ENCODE results near the gene CDCA4.
A peak's percentile ranks its signal among the peaks of the same experiment; 100 is the strongest.

CDCA4 gene

GRCh38 chr14:104985675-104986486, 35.0 kb downstream of the CDCA4 start, which contains the start of gene CLBA1:
Gene CLBA1, plus strand, starts transcription at chr14:104985788. Its CDS starts 644 bp downstream, at chr14:104986432.
- DNase-seq = peak; percentile 88

DNA sequence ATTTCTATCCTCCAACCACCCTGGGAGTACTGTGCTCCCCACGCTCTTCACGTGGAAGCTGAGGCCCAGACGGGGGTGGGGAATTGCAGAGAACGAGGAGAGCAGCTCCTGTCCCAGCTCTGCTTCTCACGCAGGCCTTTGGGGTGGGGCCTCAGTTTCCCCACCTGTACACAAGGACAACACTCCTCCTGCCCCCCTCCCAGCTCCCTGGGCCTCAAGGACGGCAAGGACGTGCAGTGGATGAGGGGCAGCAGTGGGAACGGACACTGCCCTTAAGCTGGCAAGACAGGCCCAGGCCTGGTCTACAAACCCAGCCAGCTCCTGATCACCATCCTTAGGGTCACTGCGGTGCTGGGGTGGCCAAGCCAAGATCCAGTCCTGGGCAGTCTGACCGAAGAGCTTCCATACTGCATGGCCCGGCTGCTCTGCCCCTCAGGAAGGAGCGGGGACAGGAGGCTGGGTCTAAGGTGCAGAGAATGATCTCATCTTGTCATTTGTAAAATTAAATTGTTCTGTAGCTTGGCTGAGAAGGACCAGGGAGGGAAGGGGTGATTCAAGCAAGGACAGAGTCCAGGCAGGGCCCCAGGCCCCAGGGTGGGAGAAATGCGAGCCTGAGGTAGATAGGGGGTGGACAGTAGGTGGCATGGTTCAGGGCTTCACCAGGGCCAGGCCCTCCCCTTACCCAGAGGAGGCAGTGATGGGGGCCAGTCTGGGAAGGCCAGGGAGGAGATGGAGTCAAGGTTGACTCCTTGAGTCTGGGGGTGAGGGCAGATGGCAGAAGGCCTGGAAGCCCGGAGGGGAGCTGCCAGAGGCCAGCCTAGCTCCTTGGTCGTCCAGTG, 36.6 kb downstream of the CDCA4 start:
- no peak for DNase-seq

GRCh38 chr14:104983231-104983721, 37.6 kb downstream of the CDCA4 start:
- no peak for DNase-seq

- no peak for DNase-seq
Observed at GRCh38 chr14:104982548-104983230, 38.2 kb downstream of the CDCA4 start.

DNA sequence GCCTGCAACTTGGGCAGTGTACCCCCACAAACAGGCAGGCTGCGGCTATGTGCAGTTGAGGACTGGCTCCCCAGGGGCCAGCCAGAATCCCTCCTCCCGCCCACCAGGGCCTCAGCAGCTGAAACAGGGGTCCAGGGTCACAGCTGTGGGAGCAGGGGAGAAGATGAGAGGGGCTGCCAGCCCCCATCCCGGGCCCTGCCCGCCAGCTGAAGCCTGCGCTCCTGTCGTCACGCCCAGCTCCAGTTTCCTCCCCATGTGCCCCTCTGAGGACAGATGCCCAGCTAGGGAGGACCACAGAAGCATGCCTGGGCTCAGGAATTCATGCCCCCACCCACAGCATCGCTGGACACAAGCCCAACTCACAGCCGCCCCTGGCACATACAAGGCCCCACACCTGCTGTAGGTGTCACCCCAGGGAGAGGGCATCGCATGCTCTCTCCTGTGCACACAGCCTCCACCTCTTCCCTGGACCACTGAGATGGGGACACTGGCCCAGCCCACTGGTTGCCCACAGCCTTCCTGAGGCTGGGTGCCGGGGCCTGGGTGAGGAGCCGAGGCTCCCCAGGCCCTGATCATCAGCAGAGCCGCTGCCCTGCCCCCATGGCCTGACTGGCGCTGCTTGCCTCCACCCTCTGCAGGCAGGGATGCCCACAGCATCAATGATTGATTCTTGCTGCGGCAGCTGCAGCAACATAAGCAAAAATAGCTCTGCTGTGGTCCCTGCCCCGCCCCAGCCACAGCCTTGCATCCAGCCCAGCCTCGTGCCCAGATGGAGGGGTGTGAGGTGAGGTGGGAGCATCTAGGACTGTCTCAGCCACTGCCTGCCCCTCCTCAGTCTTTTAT, 39.0 kb downstream of the CDCA4 start:
- no peak for DNase-seq

- DNase-seq = no peak
Observed at GRCh38 chr14:104980611-104981531, 40.0 kb downstream of the CDCA4 start.

- no peak for DNase-seq
Observed at GRCh38 chr14:104979758-104980610, 40.9 kb downstream of the CDCA4 start.

DNA sequence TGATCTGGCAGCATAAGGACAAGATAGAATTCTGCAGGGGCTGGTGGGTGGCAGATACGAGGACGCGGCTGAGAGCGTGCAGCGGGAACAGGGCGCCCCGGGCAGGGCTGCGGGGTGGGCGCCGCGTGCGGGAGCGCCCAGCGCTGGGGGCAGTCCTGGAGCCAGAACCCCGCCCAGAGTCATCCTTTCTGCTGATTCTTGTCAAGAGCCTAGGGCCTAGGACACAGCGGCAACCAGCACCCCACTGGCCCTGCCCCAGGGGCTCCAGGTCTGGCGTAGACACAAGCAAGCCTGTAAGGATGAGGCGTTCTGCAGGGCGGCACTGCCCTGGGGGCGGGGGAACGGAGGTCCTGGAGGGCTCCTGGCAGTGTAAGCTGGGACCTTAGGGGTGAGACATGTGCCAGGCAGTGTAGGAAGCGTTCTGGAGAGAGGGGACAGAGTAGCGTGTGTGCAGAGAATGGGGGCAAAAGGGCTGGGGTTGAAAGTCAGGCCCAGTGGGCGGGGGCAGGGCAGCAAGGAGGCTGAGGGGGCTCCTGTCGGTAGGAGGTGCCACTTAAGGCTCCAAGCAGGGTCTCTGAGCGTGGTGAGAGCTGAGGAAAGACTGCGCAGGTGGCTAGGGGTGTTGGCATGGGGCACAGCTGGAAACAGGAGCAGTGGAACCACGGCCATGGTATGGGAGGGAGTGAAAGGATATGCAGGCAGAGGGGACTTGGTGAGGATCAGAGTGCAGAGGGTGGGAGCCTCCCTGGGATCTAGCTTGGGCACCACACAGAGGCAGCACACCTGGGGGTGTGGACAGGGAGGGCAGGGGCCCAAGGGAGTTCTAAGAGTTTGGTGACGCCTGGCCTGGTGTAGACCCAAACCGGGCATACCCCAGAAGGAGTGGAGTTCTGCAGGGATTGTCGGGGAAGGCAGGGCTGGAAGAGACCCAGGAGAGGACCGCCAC, 41.9 kb downstream of the CDCA4 start:
- no peak for DNase-seq

DNA sequence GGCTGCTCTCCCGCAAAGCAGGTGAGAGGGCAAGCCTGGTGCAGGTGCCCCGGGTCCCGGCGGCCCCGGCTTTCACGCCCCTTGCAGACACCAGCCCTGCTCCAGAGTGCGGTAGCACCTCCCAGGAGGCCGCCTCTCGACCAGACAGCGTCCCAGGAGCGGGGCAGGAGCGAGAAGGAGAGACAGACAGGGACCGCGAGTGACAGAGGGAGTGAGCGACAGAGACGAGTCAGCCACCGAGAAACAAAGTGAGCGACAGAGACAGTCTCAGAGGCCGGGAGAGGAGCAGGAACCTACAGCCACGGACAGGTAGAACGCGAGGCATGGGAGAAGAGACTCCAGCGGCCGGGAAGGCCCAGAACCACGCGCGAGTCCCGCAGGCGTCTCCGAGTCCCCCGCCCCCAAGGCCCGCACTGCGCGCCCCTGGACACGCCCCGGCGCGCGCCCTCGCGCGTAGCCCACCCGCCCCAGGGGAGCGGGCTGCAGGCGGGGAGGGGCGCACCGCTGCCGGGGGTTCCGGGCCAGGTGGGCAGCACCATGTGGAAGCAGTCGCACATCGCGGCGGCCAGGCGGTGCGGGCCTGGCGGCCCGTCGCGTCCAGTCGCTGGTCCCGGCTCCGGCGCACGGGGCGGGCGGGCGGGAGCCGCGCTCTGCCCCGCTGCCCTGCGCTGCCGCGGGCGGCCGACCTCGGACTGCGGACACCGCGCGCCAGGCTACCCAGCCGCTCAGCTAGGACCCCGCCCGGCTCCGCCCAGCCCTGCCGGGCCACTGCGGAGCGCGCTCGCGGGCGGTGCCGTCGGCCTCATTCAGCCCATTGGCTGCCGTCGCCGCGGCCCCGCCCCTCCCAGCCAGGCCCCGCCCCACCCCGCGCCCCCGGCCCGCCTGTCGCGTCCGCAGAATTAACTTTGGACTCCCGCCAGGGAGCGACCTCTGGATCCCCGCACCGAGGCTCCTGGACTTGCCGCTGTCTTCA, 42.9 kb downstream of the CDCA4 start, which contains the start of gene AHNAK2:
TSS of gene AHNAK2 (minus strand) at position 694 of the 973 bp plus-strand sequence. CDS start at position 557, 137 bp downstream.
- peak; percentile 29 for DNase-seq

DNA sequence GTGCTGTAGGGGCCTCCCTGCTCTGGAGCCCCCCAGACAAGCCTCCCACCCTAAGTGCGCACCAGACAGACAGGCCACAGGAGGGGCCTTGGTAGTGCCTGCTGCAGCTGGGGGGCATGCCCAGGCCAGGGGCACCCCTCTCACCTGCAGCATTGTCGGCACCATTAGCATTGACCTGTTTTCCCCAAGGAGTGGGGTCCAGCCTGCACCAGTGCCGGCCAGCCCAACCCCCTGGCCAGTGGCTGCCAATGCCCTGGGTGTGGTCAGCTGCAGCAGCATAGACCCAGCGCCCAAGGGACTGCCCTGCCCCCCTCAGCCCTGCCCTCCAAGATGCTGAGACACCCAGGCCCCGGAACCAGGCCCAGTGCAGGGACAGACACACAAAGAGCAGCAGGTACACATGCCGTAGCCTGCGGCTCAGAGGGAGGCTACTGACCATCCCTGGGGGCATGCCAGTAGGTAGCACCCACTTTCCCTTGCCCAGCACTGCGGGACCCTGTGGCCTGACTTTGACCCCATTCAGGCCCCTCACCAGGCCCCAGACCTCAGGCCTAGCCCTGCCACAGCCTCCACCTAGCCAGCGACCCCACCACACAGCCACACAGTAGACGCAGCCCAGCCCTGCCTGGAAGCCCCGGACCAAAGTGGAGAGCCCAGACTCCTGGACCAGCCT, 43.7 kb downstream of the CDCA4 start:
- no peak for DNase-seq

DNA sequence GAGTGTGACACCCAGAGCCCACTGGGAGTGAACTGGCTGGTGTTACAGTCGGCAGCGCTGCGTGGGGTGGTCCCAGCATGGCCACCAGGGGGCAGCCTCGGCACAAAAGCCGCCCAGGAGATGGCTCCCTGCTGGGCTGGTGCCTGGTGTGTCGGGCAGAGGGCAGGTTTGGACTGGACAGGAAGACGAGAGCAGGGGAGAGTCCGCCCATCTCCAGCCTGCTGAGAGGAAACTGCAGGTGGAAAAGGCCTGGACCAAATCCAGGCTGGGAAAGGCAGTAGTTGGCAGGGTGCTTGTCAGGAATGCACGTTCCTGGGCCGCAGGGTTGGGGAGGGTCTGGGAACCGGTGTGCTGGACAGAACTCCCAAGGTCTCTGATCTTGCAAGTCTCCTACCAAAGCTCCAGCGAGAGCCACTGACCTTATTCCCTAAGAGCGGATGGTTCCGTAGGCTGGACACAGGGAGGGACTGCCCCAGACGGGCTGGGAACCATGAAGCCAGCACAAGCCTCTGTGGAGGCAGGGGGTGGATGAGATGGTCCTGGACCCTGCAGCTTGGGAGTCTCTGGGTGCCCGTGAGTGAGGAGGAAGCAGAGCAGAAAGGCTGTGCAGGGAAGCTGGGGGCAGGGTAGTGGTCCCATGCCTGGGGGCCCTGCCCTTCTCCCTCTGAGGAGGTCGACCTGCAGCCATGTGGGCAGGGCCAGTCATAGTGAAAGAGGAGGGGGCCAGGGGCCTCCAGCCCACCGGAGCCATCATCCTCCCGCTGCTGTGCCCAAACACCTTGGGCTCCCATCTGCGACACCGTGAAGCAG, 44.5 kb downstream of the CDCA4 start:
- peak; percentile 81 for DNase-seq

DNA sequence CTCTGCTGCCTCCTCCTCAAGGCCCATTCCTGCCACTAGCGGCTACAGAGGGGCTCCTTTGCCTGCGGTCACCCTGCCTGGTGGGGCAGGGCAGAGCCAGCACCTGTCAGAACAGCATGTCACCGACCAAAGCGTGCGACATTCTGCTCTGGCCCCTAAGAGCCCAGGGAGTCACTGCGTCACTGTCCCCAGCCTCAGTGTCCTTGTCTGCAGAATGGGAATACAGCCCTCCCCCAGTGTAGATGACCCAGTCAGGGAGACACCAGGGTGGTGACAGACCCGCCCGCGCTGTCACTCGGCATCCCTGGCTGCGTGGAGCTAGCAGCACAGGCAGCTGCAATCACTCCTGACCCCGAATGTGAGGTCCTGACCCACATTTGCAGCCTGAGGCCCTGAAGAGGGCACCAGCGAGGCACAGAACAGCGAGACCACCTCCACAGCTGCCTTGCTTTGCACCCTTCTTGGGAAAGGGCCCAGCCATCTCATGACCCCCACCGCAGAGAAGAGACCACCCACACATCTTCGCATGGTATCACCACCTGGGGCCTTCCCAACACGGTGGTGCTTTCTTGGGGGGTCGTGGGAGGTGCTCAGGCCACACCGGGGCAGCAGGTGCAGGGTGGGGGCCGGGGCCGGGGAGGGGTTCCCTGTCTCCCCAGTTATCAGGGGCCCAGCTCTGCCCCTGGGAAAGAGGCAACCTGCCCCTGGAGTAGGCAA, 45.2 kb downstream of the CDCA4 start:
- DNase-seq = no peak

DNA sequence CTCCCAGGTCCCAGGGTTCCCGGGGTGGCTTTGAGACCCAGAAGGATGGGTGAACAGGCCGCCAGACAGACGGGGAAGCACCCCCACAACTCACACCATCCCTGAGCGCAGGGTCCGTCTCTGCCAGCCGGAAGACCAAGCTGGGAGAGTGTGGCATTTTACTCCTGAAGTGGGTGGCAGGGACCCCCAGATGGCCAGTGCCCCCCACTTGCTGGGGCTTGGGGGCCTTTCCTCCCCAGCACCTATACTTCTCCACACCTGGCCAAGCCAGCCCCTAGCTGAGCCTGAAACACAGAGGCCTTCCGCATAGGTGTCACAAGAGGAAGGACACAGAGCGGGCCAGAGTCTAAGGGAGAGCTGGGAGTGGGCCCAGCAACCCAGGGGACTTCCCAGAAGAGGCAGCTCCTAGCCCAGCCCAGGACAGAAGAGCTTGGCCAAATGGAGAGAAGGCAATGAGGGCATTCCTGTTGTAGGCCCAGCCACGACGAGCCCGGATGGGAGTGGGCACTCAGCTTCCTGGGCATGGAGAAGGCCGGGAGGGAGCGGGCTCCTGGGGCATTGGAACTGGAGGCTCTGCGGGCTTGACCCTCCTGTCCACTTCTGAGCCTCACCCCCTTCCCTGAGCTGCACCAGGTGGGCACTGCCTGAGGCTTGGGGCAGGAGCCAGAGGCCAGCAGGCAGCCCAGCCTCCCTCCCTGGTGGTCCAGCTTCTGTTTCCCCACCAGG, 46.1 kb downstream of the CDCA4 start:
- DNase-seq = no peak

DNA sequence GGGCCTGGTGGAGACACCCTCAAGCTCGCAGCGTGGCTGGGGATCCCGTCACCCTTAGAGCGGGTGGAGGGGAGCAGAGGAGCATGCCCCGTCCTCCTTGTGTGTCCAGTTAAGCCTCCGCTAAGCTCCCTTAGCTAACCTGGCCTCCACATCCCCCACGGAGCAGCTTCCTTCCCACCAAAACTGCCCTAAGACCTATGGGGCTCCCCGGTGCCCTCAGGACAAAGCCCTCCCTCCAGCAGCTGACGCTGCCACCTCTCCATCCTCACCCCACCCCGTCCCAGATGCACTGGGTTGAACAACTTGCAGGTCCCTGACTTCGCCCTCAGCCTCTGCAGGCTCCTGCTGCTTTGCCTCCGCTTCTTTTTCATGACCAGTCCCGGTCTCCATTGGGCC, 46.7 kb downstream of the CDCA4 start:
- no peak for DNase-seq

Measured in central memory CD4-positive, alpha-beta T cell (primary cell).